ENCODE data around the gene OPALIN. TPM values are rescaled to one million over a fixed set of nuclear protein-coding genes. Genes with fewer than 3 reads are reported as not detected.

Gene OPALIN
- total and polyA plus RNA-seq, 9 of the 15 experiments (the other 6 are each of a cell fraction or from before 2014, with no cell fraction given) = not detected

DNA sequence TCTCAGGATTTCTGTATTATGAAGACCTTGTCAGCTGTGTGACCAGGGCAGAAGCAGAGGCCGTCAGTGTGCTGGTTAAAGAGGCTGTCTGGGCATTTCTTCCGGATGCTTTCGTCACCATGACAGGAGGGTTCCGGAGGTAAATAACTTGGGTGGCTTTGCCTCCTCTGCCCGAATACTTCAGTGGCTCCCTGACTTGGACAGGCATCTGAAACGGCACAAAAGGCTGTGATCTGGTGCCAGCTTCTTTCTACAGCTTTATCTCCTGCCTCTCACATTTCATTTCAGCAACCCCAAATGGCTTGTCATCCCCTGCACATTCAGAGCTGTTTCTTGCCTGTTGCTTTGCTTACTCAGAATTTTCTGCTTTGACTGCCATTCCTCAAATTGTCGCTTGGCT lies 31.3 kb downstream of the OPALIN start:
- Histone ChIP-seq H3K9me1 (ENCODE audit: control insufficient read depth, insufficient read depth, low read length) (no peaks in the 10 kb centered on the region), H3K4me3 (no peak overlapping the region), H3K4me2 (ENCODE audit: insufficient read depth, low read length) (no peak overlapping the region), H3K9ac (ENCODE audit: insufficient read depth in 1 of 2, low read depth in 2 of 2, low read length in 2 of 2) (no peak overlapping the region), H3K4me1 (replicated peaks in 1 of 2; ENCODE audit: control insufficient read depth in 2 of 2, insufficient read depth in 2 of 2, low read length in 2 of 2) (no peaks in the 10 kb centered on the region), H3K9me3 (replicated peaks; ENCODE audit: control insufficient read depth, insufficient read depth, low read depth, low read length) (no peaks in the 10 kb centered on the region), H3K79me2 (ENCODE audit: control insufficient read depth, insufficient read depth, low read length) (no peaks in the 10 kb centered on the region), H3K27me3 (ENCODE audit: control insufficient read depth in 2 of 2, insufficient read depth in 2 of 2, low read length in 2 of 2) (peaks cover 0 to 4% of the 10 kb centered on the region in 2 experiments; a peak in 2 of 5 replicates), H3K27ac (ENCODE audit: extremely low read depth, low read depth, low read length) (no peak overlapping the region), H2AFZ (ENCODE audit: low read depth, low read length) (no peak overlapping the region), H3K36me3 (ENCODE audit: control insufficient read depth, insufficient read depth, low read length) (no peaks in the 10 kb centered on the region), H4K20me1 (replicated peaks; ENCODE audit: control insufficient read depth, insufficient read depth, low read length) (no peaks in the 10 kb centered on the region; the same call in 1 of the 2 replicates)
- TF ChIP-seq PHF21A (IDR thresholded peaks at IDR 0.05; ENCODE audit: borderline replicate concordance, low read depth) (no peak), ZNF253 (CRISPR knock-in tag; conservative IDR thresholded peaks at IDR 0.05) (no peak), HEY1 (CRISPR knock-in tag; IDR thresholded peaks at IDR 0.05; ENCODE audit: borderline replicate concordance) (no peak), RREB1 (CRISPR knock-in tag; IDR thresholded peaks at IDR 0.05) (no peak), LCOR (CRISPR knock-in tag; IDR thresholded peaks at IDR 0.05) (no peak), ZNF239 (CRISPR knock-in tag; IDR thresholded peaks at IDR 0.05) (no peak), NCOR1 (IDR thresholded peaks at IDR 0.05) (no peak), HNRNPL (IDR thresholded peaks at IDR 0.05; ENCODE audit: low read depth, low read length) (no peak), SREBF2 (CRISPR knock-in tag; IDR thresholded peaks at IDR 0.05) (no peak), ZNF444 (CRISPR knock-in tag; IDR thresholded peaks at IDR 0.05) (no peak)
- TF ChIP-seq, protein P1, sequence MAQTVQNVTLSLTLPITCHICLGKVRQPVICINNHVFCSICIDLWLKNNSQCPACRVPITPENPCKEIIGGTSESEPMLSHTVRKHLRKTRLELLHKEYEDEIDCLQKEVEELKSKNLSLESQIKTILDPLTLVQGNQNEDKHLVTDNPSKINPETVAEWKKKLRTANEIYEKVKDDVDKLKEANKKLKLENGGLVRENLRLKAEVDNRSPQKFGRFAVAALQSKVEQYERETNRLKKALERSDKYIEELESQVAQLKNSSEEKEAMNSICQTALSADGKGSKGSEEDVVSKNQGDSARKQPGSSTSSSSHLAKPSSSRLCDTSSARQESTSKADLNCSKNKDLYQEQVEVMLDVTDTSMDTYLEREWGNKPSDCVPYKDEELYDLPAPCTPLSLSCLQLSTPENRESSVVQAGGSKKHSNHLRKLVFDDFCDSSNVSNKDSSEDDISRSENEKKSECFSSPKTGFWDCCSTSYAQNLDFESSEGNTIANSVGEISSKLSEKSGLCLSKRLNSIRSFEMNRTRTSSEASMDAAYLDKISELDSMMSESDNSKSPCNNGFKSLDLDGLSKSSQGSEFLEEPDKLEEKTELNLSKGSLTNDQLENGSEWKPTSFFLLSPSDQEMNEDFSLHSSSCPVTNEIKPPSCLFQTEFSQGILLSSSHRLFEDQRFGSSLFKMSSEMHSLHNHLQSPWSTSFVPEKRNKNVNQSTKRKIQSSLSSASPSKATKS (CRISPR knock-in tag; IDR thresholded peaks at IDR 0.05) = no peak
- BruUV-seq (replicated peaks) = no TSS peak
- intact Hi-C loops (cut with micrococcal nuclease) (no loop called here), in situ Hi-C loops (cut with MboI) (loop anchor here (10.0 kb wide), 1 partner anchor 313 kb away; no protein-coding TSS in a partner anchor)
- 3% methylated on average over 5 of the region's 7 CpGs for WGBS (ENCODE audit: insufficient coverage, low coverage, missing lambda C conversion rate)
- no peak for ATAC-seq
- ChIA-PET POLR2A (interaction anchor here (0.7 kb wide), 2 partner anchors 98 to 422 kb away, joined by 3 to 4 read pairs; no protein-coding TSS in a partner anchor), CTCF (ENCODE audit: low intra/inter-chr PET ratio) (interaction anchor here (0.5 kb wide), 1 partner anchor 284 kb away, joined by 3 read pairs; no protein-coding TSS in a partner anchor)
- no peak for DNase-seq (ENCODE audit: extremely low read depth in 1 of 4, low spot score in 3 of 4)
- FAIRE-seq = no peak

Measured in K562 (cell line).